Measurements from ENCODE around the gene XKR3.

XKR3 gene

GRCh38 chr22:16815073-16815472 lies 10.1 kb downstream of the XKR3 start:
- no peaks in the 10 kb centered on the region for H3K79me2 ChIP-seq (ENCODE audit: low read length)
- no peaks in the 10 kb centered on the region for H3K9me3 ChIP-seq (ENCODE audit: insufficient read depth, low read length)
- H4K20me1 ChIP-seq (ENCODE audit: insufficient read depth, low read length), result no peaks in the 10 kb centered on the region
- peaks cover 9% of the 10 kb centered on the region; the same call in 1 of the 2 replicates for H3K4me1 ChIP-seq (ENCODE audit: low read length)
- H3K27me3 ChIP-seq (ENCODE audit: low read depth, low read length), result no peaks in the 10 kb centered on the region
- TF ChIP-seq EZH2phosphoT487 (IDR thresholded peaks at IDR 0.05; ENCODE audit: low read depth) (no peak), CTCF (IDR thresholded peaks at IDR 0.05; ENCODE audit: low read depth, low read length) (no peak)
- no peak overlapping the region for H3K4me3 ChIP-seq (ENCODE audit: low read length)
- no peaks in the 10 kb centered on the region for H3K36me3 ChIP-seq (replicated peaks; ENCODE audit: low read depth, low read length)
- H3K27ac ChIP-seq (ENCODE audit: low read length), result no peak overlapping the region
- H3K4me2 ChIP-seq (ENCODE audit: low read length), result no peak overlapping the region
- H3K9ac ChIP-seq (ENCODE audit: low read length), result no peak overlapping the region
- H2AFZ ChIP-seq (ENCODE audit: low read depth, low read length), result no peak overlapping the region

- Histone ChIP-seq H3K9me3 (ENCODE audit: insufficient read depth, low read length) (no peaks in the 10 kb centered on the region), H3K4me2 (ENCODE audit: low read length) (no peak overlapping the region), H2AFZ (ENCODE audit: low read depth, low read length) (no peak overlapping the region), H3K4me1 (ENCODE audit: low read length) (peaks cover 5% of the 10 kb centered on the region; the same call in 1 of the 2 replicates), H3K36me3 (replicated peaks; ENCODE audit: low read depth, low read length) (no peaks in the 10 kb centered on the region), H3K79me2 (ENCODE audit: low read length) (no peaks in the 10 kb centered on the region), H3K27ac (ENCODE audit: low read length) (no peak overlapping the region), H4K20me1 (ENCODE audit: insufficient read depth, low read length) (no peaks in the 10 kb centered on the region), H3K4me3 (ENCODE audit: low read length) (no peak overlapping the region), H3K27me3 (ENCODE audit: low read depth, low read length) (no peaks in the 10 kb centered on the region), H3K9ac (ENCODE audit: low read length) (no peak overlapping the region)
- TF ChIP-seq CTCF (IDR thresholded peaks at IDR 0.05; ENCODE audit: low read depth, low read length), result no peak
- TF ChIP-seq EZH2phosphoT487 (IDR thresholded peaks at IDR 0.05; ENCODE audit: low read depth), result no peak
These were observed 14.9 kb downstream of the XKR3 start for GRCh38 chr22:16810188-16810802.

- Histone ChIP-seq H3K4me3 (ENCODE audit: low read length) (no peak overlapping the region), H2AFZ (ENCODE audit: low read depth, low read length) (no peak overlapping the region)
These were observed 16.5 kb downstream of the XKR3 start for GRCh38 chr22:16808744-16809143.

GRCh38 chr22:16807109-16807508 lies 18.1 kb downstream of the XKR3 start:
- Histone ChIP-seq H3K27me3 (ENCODE audit: low read depth, low read length) (no peaks in the 10 kb centered on the region), H3K27ac (ENCODE audit: low read length) (no peak overlapping the region), H3K4me3 (ENCODE audit: low read length) (no peak overlapping the region), H3K79me2 (ENCODE audit: low read length) (no peaks in the 10 kb centered on the region), H3K9me3 (ENCODE audit: insufficient read depth, low read length) (no peaks in the 10 kb centered on the region), H3K36me3 (replicated peaks; ENCODE audit: low read depth, low read length) (no peaks in the 10 kb centered on the region), H2AFZ (ENCODE audit: low read depth, low read length) (no peak overlapping the region), H4K20me1 (ENCODE audit: insufficient read depth, low read length) (no peaks in the 10 kb centered on the region), H3K9ac (ENCODE audit: low read length) (no peak overlapping the region), H3K4me1 (ENCODE audit: low read length) (peaks cover 9% of the 10 kb centered on the region; the same call in 1 of the 2 replicates), H3K4me2 (ENCODE audit: low read length) (no peak overlapping the region)
- no peak for TF ChIP-seq CTCF (IDR thresholded peaks at IDR 0.05; ENCODE audit: low read depth, low read length)
- no peak for TF ChIP-seq EZH2phosphoT487 (IDR thresholded peaks at IDR 0.05; ENCODE audit: low read depth)

More at GRCh38 chr22:16808744-16809143, 16.5 kb downstream of the XKR3 start:
- no peaks in the 10 kb centered on the region for H3K79me2 ChIP-seq (ENCODE audit: low read length)
- H3K27ac ChIP-seq (ENCODE audit: low read length), result no peak overlapping the region
- TF ChIP-seq EZH2phosphoT487 (IDR thresholded peaks at IDR 0.05; ENCODE audit: low read depth), result no peak
- no peak for TF ChIP-seq CTCF (IDR thresholded peaks at IDR 0.05; ENCODE audit: low read depth, low read length)
- H3K4me2 ChIP-seq (ENCODE audit: low read length), result no peak overlapping the region
- H4K20me1 ChIP-seq (ENCODE audit: insufficient read depth, low read length), result no peaks in the 10 kb centered on the region
- peaks cover 9% of the 10 kb centered on the region; the same call in 1 of the 2 replicates for H3K4me1 ChIP-seq (ENCODE audit: low read length)
- H3K27me3 ChIP-seq (ENCODE audit: low read depth, low read length), result no peaks in the 10 kb centered on the region
- no peaks in the 10 kb centered on the region for H3K36me3 ChIP-seq (replicated peaks; ENCODE audit: low read depth, low read length)
- no peak overlapping the region for H3K9ac ChIP-seq (ENCODE audit: low read length)
- H3K9me3 ChIP-seq (ENCODE audit: insufficient read depth, low read length), result no peaks in the 10 kb centered on the region
